ENCODE data around the gene LDB2. TPM values are rescaled to one million over a fixed set of nuclear protein-coding genes. Genes with fewer than 3 reads are reported as not detected.

The LDB2 gene
- total RNA-seq, 1 experiment from 2014 or later: 94.0 TPM

- DNase-seq: no peak
- Histone ChIP-seq H3K36me3 (replicated peaks; ENCODE audit: control insufficient read depth, insufficient read depth, low read length) (no peaks in the 10 kb centered on the region), H3K27me3 (ENCODE audit: control insufficient read depth, insufficient read depth, low read length) (no peaks in the 10 kb centered on the region), H3K4me3 (ENCODE audit: insufficient read depth, low read depth, low read length) (no peak overlapping the region)
These were observed 410.4 kb downstream of the LDB2 start for GRCh38 chr4:16488084-16488483.

- no peak overlapping the region for H3K4me3 ChIP-seq (ENCODE audit: insufficient read depth, low read depth, low read length)
- DNase-seq: no peak
- H3K27me3 ChIP-seq (ENCODE audit: control insufficient read depth, insufficient read depth, low read length): no peaks in the 10 kb centered on the region
- H3K36me3 ChIP-seq (replicated peaks; ENCODE audit: control insufficient read depth, insufficient read depth, low read length): no peaks in the 10 kb centered on the region
These were observed 413.7 kb downstream of the LDB2 start for GRCh38 chr4:16484711-16485110.

DNA sequence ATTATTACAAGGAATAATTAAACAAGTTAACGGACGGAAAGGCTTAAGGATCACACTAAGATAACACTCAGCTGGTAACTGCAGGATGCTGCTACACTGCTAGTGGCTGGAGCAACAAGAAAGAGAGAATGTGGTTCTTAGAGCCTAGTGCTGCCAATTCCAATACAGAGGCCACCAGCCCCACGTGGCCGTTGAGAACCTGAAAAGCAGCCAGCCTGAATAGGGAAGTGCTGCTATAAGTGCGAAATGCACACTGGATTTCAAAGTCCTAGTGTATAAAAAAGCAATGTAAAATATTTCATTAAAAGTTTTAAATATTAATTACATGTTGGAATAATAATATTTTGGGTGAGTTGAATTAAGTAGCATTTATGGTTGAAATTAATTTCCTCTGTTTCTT lies 414.9 kb downstream of the LDB2 start:
- no peak for DNase-seq
- Histone ChIP-seq H3K27me3 (ENCODE audit: control insufficient read depth, insufficient read depth, low read length) (no peaks in the 10 kb centered on the region), H3K4me3 (ENCODE audit: insufficient read depth, low read depth, low read length) (no peak overlapping the region), H3K36me3 (replicated peaks; ENCODE audit: control insufficient read depth, insufficient read depth, low read length) (no peaks in the 10 kb centered on the region)

DNA sequence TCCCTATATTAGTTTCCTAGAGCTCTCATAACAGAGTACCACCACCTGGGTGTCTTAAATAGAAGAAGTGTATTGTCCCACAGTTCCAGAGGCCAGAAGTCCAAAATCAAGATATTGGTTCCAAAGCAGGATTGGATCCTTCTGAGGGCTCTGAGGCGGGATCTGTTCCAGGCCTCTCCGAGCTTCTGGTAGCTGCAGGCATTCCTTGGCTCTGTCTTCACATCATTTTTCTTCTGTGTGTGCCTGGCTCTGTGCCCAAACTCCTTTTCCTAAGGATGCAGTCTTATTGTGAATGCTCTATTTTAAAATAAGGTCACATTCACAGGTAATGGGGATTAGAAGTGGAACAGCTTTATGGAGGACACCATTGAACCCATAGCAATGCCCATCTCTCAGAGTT lies 418.4 kb downstream of the LDB2 start:
- Histone ChIP-seq H3K36me3 (replicated peaks; ENCODE audit: control insufficient read depth, insufficient read depth, low read length) (no peaks in the 10 kb centered on the region), H3K27me3 (ENCODE audit: control insufficient read depth, insufficient read depth, low read length) (no peaks in the 10 kb centered on the region), H3K4me3 (ENCODE audit: insufficient read depth, low read depth, low read length) (no peak overlapping the region)
- no peak for DNase-seq

GRCh38 chr4:16472537-16472936 lies 425.9 kb downstream of the LDB2 start:
- Histone ChIP-seq H3K4me3 (ENCODE audit: insufficient read depth, low read depth, low read length) (no peak overlapping the region), H3K27me3 (ENCODE audit: control insufficient read depth, insufficient read depth, low read length) (no peaks in the 10 kb centered on the region), H3K36me3 (replicated peaks; ENCODE audit: control insufficient read depth, insufficient read depth, low read length) (no peaks in the 10 kb centered on the region)
- no peak for DNase-seq

DNA sequence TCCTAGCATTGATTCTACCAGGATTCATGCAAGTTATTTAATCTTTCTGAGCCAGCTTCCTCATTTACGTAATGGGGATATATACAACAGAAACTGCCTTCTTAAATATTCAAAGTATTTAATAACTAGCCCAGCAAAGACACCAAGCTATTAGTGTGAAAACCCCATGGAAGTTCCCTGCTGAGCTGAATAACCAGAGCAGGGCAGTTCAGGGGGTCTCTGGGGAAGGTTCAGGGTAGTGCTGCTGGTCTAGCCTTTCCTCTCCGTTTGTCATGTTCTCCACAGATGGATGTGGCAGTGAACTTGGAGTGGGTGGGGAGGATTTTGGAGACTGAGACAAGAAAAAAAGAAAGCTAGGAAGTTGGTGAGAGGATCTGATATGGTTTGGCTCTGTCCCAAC lies 431.4 kb downstream of the LDB2 start:
- Histone ChIP-seq H3K4me3 (ENCODE audit: insufficient read depth, low read depth, low read length) (no peak overlapping the region), H3K27me3 (ENCODE audit: control insufficient read depth, insufficient read depth, low read length) (no peaks in the 10 kb centered on the region), H3K36me3 (replicated peaks; ENCODE audit: control insufficient read depth, insufficient read depth, low read length) (no peaks in the 10 kb centered on the region)
- no peak for DNase-seq

DNA sequence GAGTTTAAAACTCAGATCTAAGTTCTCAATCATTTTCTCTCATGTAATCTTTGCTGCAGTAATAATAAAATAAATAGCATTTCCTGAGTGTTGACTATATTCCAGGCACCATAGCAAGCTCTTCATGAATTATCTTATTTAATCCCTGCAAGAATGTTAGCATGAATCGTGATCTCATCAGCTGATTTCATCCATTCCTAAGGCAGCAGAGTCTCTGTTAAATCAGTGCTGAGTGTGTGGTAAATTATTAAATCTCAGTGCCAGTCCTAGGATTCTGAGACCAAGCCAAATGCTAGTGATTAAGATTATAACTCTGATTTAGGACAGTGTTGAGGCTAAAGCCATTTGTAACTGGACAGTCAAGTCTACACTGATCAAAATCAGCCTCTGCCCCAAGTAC lies 431.9 kb downstream of the LDB2 start:
- H3K36me3 ChIP-seq (replicated peaks; ENCODE audit: control insufficient read depth, insufficient read depth, low read length): no peaks in the 10 kb centered on the region
- no peaks in the 10 kb centered on the region for H3K27me3 ChIP-seq (ENCODE audit: control insufficient read depth, insufficient read depth, low read length)
- no peak for DNase-seq
- no peak overlapping the region for H3K4me3 ChIP-seq (ENCODE audit: insufficient read depth, low read depth, low read length)

DNA sequence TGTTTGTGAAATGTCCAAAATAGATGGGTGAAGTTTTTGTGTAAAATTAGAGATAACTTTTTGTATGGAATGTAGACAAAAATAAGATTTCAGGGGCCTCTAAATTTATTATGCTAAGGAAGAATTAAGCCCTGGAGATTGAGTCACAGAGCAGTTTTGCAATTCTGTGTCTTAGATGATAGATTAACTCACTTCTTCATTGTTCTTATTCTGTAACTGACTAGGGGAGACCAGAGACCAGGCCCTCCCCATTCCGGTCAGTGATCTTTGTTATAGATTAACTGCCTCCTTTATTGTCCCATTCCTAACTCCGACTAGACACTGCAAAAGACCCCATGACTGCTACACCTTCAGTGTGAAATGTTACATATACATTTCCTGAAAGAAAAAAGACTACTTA lies 433.8 kb downstream of the LDB2 start:
- no peaks in the 10 kb centered on the region for H3K36me3 ChIP-seq (replicated peaks; ENCODE audit: control insufficient read depth, insufficient read depth, low read length)
- DNase-seq: no peak
- H3K4me3 ChIP-seq (ENCODE audit: insufficient read depth, low read depth, low read length): no peak overlapping the region
- no peaks in the 10 kb centered on the region for H3K27me3 ChIP-seq (ENCODE audit: control insufficient read depth, insufficient read depth, low read length)

DNA sequence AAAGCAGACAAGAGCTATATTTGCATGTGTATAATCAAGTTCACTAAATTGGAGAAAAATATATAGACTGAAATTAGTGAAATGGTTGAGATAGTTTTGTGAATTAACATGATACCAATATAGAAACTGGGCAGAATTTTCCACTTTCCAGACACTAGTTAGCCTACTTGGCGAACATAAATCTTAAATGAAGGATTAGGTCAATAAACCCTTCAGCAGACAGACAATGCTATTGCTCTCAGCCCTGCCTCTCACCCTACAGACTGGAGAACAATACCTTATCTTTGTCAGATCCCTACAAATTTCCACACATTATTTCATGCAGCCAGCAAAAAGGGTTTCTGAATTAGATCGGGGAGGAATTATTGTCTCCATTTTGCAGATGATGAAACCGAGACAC lies 435.8 kb downstream of the LDB2 start:
- Histone ChIP-seq H3K4me3 (ENCODE audit: insufficient read depth, low read depth, low read length) (no peak overlapping the region), H3K36me3 (replicated peaks; ENCODE audit: control insufficient read depth, insufficient read depth, low read length) (no peaks in the 10 kb centered on the region), H3K27me3 (ENCODE audit: control insufficient read depth, insufficient read depth, low read length) (no peaks in the 10 kb centered on the region)
- no peak for DNase-seq

DNA sequence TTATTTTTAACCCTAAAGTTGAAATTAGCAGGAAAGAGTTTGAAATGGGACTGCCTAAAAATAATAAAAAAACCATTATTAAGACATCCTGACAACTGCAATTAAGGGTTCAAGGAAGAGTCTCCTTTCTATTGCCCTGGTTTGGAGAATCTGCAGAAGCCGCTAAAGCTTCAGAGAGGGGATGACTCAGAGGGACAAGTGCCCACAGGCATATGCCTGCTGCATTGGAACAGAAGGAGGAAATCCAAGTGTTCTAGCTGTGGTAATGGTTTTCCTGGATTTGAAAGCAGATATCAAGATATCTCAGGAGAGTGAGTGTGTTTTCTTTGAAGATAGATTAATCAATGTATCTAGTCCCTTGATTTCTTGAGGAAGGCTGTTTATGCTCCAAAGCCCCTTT lies 437.1 kb downstream of the LDB2 start:
- DNase-seq: no peak
- H3K27me3 ChIP-seq (ENCODE audit: control insufficient read depth, insufficient read depth, low read length): no peaks in the 10 kb centered on the region

GRCh38 chr4:16457944-16458343 lies 440.5 kb downstream of the LDB2 start:
- Histone ChIP-seq H3K4me3 (ENCODE audit: insufficient read depth, low read depth, low read length) (no peak overlapping the region), H3K27me3 (ENCODE audit: control insufficient read depth, insufficient read depth, low read length) (peaks cover 2% of the 10 kb centered on the region; the same call in 1 of the 2 replicates)

More for the DNA sequence above, 437.1 kb downstream of the LDB2 start:
- Histone ChIP-seq H3K4me3 (ENCODE audit: insufficient read depth, low read depth, low read length) (no peak overlapping the region), H3K36me3 (replicated peaks; ENCODE audit: control insufficient read depth, insufficient read depth, low read length) (no peaks in the 10 kb centered on the region)

More at GRCh38 chr4:16457944-16458343, 440.5 kb downstream of the LDB2 start:
- no peaks in the 10 kb centered on the region for H3K36me3 ChIP-seq (replicated peaks; ENCODE audit: control insufficient read depth, insufficient read depth, low read length)
- no peak for DNase-seq
